WTC11 (cell line): ENCODE data around the gene SGIP1. TPM values are rescaled to one million over a fixed set of nuclear protein-coding genes. Genes with fewer than 3 reads are reported as not detected.

ENCODE experiments used
- ATAC-seq: fragments of 200-7000 bp; cut with Tn5 transposase; 2 replicates; pipeline ENCODE4 v1.10.0; 2021; ENCODE audit warnings: mild to moderate bottlenecking, moderate library complexity
- CTCF ChIA-PET: fragments of 300-600 bp; sonication (Branson Sonifier 250); formaldehyde crosslinking; loops from one replicate; lab custom pipeline; 2021; ENCODE audit warnings: antibody characterized with exemption; lab: Charles Lee
- POLR2A ChIA-PET: fragments of 350-600 bp; sonication (Branson Sonifier 250); formaldehyde crosslinking; loops from one replicate; lab custom pipeline; 2021; ENCODE audit warnings: antibody characterized with exemption; lab: Charles Lee
- DNase-seq: peaks from one replicate; pipeline ENCODE4 v3.0.0; 2021; ENCODE audit warnings: low spot score
- H3K27ac Mint-ChIP-seq: 2 replicates; pipeline ENCODE4 v1.8.0; 2021; ENCODE audit warnings: mixed read lengths
- H3K27me3 Mint-ChIP-seq: 2 replicates; pipeline ENCODE4 v1.8.0; 2021; ENCODE audit warnings: low read depth, mild to moderate bottlenecking, moderate library complexity, mixed read lengths
- H3K36me3 Mint-ChIP-seq: 2 replicates; pipeline ENCODE4 v1.8.0; 2021; ENCODE audit warnings: mixed read lengths
- H3K4me1 Mint-ChIP-seq: 2 replicates; pipeline ENCODE4 v1.8.0; 2022; ENCODE audit warnings: mixed read lengths
- H3K4me3 Mint-ChIP-seq: 2 replicates; pipeline ENCODE4 v1.8.0; 2021; ENCODE audit warnings: mild to moderate bottlenecking, moderate library complexity, mixed read lengths
- H3K9me3 Mint-ChIP-seq: 2 replicates; pipeline ENCODE4 v1.8.0; 2021; ENCODE audit warnings: mixed read lengths
- ARID4B ChIP-seq: sonication (generic); formaldehyde crosslinking; IDR thresholded peaks from 2 replicates; pipeline ENCODE4 v1.8.0; 2023; ENCODE audit warnings: missing genetic modification reagents, mild to moderate bottlenecking, borderline replicate concordance
- ATF3 ChIP-seq: sonication (generic); formaldehyde crosslinking; conservative IDR thresholded peaks from 2 replicates; pipeline ENCODE4 v1.8.1; 2022; ENCODE audit warnings: mild to moderate bottlenecking, missing genetic modification reagents
- ATF6 ChIP-seq: sonication (generic); formaldehyde crosslinking; IDR thresholded peaks from 2 replicates; pipeline ENCODE4 v1.8.1; 2023; ENCODE audit warnings: mild to moderate bottlenecking, missing genetic modification reagents
- CBFB ChIP-seq: sonication (generic); formaldehyde crosslinking; IDR thresholded peaks from 2 replicates; pipeline ENCODE4 v1.8.1; 2022; ENCODE audit warnings: mild to moderate bottlenecking, low read depth, missing genetic modification reagents
- CREM ChIP-seq: sonication (generic); formaldehyde crosslinking; IDR thresholded peaks from 2 replicates; pipeline ENCODE4 v1.8.1; 2022; ENCODE audit warnings: mild to moderate bottlenecking, missing genetic modification reagents, moderate library complexity
- E2F5 ChIP-seq: sonication (generic); formaldehyde crosslinking; IDR thresholded peaks from 2 replicates; pipeline ENCODE4 v1.8.1; 2022; ENCODE audit warnings: mild to moderate bottlenecking, moderate library complexity, missing genetic modification reagents
- EMX1 ChIP-seq: fragments of 250-450 bp; sonication (Bioruptor Pico); IDR thresholded peaks from 2 replicates; pipeline ENCODE4 v1.8.0; 2021; ENCODE audit warnings: mild to moderate bottlenecking
- ERG ChIP-seq: fragments of 250-450 bp; sonication (Bioruptor Pico); IDR thresholded peaks from 2 replicates; pipeline ENCODE4 v1.8.0; 2021; ENCODE audit warnings: mild to moderate bottlenecking
- ESRRA ChIP-seq: sonication (generic); formaldehyde crosslinking; IDR thresholded peaks from 2 replicates; pipeline ENCODE4 v1.8.1; 2022; ENCODE audit warnings: mild to moderate bottlenecking, missing genetic modification reagents, borderline replicate concordance
- FOXJ3 ChIP-seq: sonication (generic); formaldehyde crosslinking; IDR thresholded peaks from 2 replicates; pipeline ENCODE4 v1.9.0; 2021; ENCODE audit warnings: missing genetic modification reagents, mild to moderate bottlenecking, borderline replicate concordance
- GTF2I ChIP-seq: fragments of 250-450 bp; sonication (Bioruptor Pico); conservative IDR thresholded peaks from 2 replicates; pipeline ENCODE4 v1.4.0; 2021; ENCODE audit warnings: mild to moderate bottlenecking
- MAX ChIP-seq: sonication (generic); formaldehyde crosslinking; IDR thresholded peaks from 2 replicates; pipeline ENCODE4 v1.8.0; 2022; ENCODE audit warnings: mild to moderate bottlenecking, missing genetic modification reagents
- MLX ChIP-seq: sonication (generic); formaldehyde crosslinking; IDR thresholded peaks from 2 replicates; pipeline ENCODE4 v1.8.1; 2023; ENCODE audit warnings: mild to moderate bottlenecking, missing genetic modification reagents, moderate library complexity
- MYBL2 ChIP-seq: sonication (generic); formaldehyde crosslinking; IDR thresholded peaks from 2 replicates; pipeline ENCODE4 v1.8.1; 2023; ENCODE audit warnings: mild to moderate bottlenecking, moderate library complexity, missing genetic modification reagents
- NR3C1 ChIP-seq: sonication (generic); formaldehyde crosslinking; conservative IDR thresholded peaks from 2 replicates; pipeline ENCODE4 v1.8.1; 2023; ENCODE audit warnings: low read depth, mild to moderate bottlenecking, missing genetic modification reagents
- PRRX2 ChIP-seq: fragments of 250-450 bp; sonication (Bioruptor Pico); IDR thresholded peaks from 2 replicates; pipeline ENCODE4 v1.8.0; 2021; ENCODE audit warnings: mild to moderate bottlenecking
- SMAD3 ChIP-seq: sonication (generic); formaldehyde crosslinking; IDR thresholded peaks from 2 replicates; pipeline ENCODE4 v1.8.0; 2022; ENCODE audit warnings: missing genetic modification reagents, mild to moderate bottlenecking, borderline replicate concordance
- TEAD1 ChIP-seq: sonication (generic); formaldehyde crosslinking; IDR thresholded peaks from 2 replicates; pipeline ENCODE4 v1.8.0; 2022; ENCODE audit warnings: mild to moderate bottlenecking, missing genetic modification reagents
- TEAD4 ChIP-seq: sonication (generic); formaldehyde crosslinking; IDR thresholded peaks from 2 replicates; pipeline ENCODE4 v1.8.0; 2022; ENCODE audit warnings: mild to moderate bottlenecking, missing genetic modification reagents
- ZBTB21 ChIP-seq: sonication (generic); formaldehyde crosslinking; IDR thresholded peaks from 2 replicates; pipeline ENCODE4 v1.8.1; 2023; ENCODE audit warnings: mild to moderate bottlenecking, missing genetic modification reagents, borderline replicate concordance
- ZBTB43 ChIP-seq: sonication (generic); formaldehyde crosslinking; IDR thresholded peaks from 2 replicates; pipeline ENCODE4 v1.8.1; 2023; ENCODE audit warnings: mild to moderate bottlenecking, missing genetic modification reagents
- ZNF138 ChIP-seq: sonication (generic); formaldehyde crosslinking; conservative IDR thresholded peaks from 2 replicates; pipeline ENCODE4 v1.8.1; 2022; ENCODE audit warnings: mild to moderate bottlenecking, moderate library complexity, missing genetic modification reagents
- ZNF232 ChIP-seq: sonication (generic); formaldehyde crosslinking; IDR thresholded peaks from 2 replicates; pipeline ENCODE4 v1.8.0; 2022; ENCODE audit warnings: mild to moderate bottlenecking, missing genetic modification reagents
- ZNF512 ChIP-seq: sonication (generic); formaldehyde crosslinking; IDR thresholded peaks from 2 replicates; pipeline ENCODE4 v1.8.1; 2022; ENCODE audit warnings: missing genetic modification reagents, borderline replicate concordance
- total RNA-seq: library from RNA; stranded (reverse); gene quantifications from 3 replicates; pipeline ENCODE4 v1.2.3, GENCODE V29; 2021

Gene SGIP1
- total RNA-seq, 1 experiment from 2014 or later = 3.9 TPM

- DNase-seq (no peak), ATAC-seq (no peak)
- Mint-ChIP-seq H3K4me3 (no peak overlapping the region), H3K9me3 (peaks cover 5% of the 10 kb centered on the region), H3K4me1 (peaks cover 23% of the 10 kb centered on the region), H3K27me3 (no peaks in the 10 kb centered on the region), H3K36me3 (no peaks in the 10 kb centered on the region), H3K27ac (no peak overlapping the region)
- ChIA-PET CTCF (no interaction called here), POLR2A (interaction anchor here (0.7 kb wide), 1 partner anchor 8 kb away, joined by 4 read pairs; no protein-coding TSS in a partner anchor)
- TF ChIP-seq ARID4B (CRISPR knock-in tag) (no peak), MYBL2 (no peak), GTF2I (CRISPR knock-in tag) (no peak), EMX1 (CRISPR knock-in tag) (no peak), ERG (no peak), TEAD1 (no peak), ATF6 (no peak), ZBTB21 (CRISPR knock-in tag) (no peak), MLX (no peak), ZNF138 (CRISPR knock-in tag) (no peak)
Observed at GRCh38 chr1:66642992-66643391, 109.0 kb downstream of the SGIP1 start.

GRCh38 chr1:66644331-66644730 is 110.4 kb downstream of the SGIP1 start:
- ChIA-PET CTCF (no interaction called here), POLR2A (no interaction called here)
- peaks cover 23% of the 10 kb centered on the region for H3K4me1 Mint-ChIP-seq
- no peak overlapping the region for H3K4me3 Mint-ChIP-seq
- H3K9me3 Mint-ChIP-seq = peaks cover 5% of the 10 kb centered on the region
- no peak for DNase-seq
- no peak overlapping the region for H3K27ac Mint-ChIP-seq
- H3K27me3 Mint-ChIP-seq = no peaks in the 10 kb centered on the region
- no peaks in the 10 kb centered on the region for H3K36me3 Mint-ChIP-seq
- no peak for TF ChIP-seq NR3C1 (CRISPR knock-in tag)
- TF ChIP-seq ZNF232 (CRISPR knock-in tag) = no peak
- no peak for TF ChIP-seq CBFB
- TF ChIP-seq CREM (CRISPR knock-in tag) = no peak
- no peak for TF ChIP-seq TEAD4 (CRISPR knock-in tag)
- no peak for TF ChIP-seq FOXJ3
- TF ChIP-seq ZBTB43 (CRISPR knock-in tag) = no peak
- no peak for TF ChIP-seq ATF3
- no peak for TF ChIP-seq SMAD3 (CRISPR knock-in tag)
- no peak for TF ChIP-seq ZNF512 (CRISPR knock-in tag)
- TF ChIP-seq PRRX2 (CRISPR knock-in tag) = no peak
- TF ChIP-seq ESRRA = no peak
- TF ChIP-seq MAX (CRISPR knock-in tag) = no peak
- TF ChIP-seq E2F5 (CRISPR knock-in tag) = no peak
- no peak for ATAC-seq
